ENCODE measurements around the gene COTL1.
A peak's percentile ranks its signal among the peaks of the same experiment; 100 is the strongest.

COTL1 gene

DNA sequence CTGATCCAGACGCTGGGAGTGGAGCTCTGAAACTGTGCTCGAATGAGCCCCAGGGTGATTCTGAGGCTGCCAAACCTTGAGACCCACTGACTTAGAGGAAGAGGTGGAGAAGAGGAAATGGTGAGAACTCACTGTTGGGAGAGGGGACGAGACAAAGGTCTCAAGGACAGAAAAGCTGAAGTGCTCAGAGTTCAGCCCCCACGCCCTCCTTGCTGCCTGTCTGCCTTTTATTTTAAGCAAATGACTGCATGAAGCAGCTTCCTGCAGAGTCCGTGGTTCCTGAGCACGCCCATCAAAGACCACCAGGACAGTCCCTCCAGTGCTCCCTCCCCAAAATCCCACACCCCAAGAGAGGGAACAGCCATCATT, 20.4 kb downstream of the COTL1 start:
- Histone ChIP-seq H3K4me1 (ENCODE audit: control insufficient read depth, insufficient read depth, low read depth, low read length) (peaks cover 41% of the 10 kb centered on the region), H3K4ac (ENCODE audit: low read depth in 1 of 2, low read length in 2 of 2) (no peak overlapping the region), H3K27ac (ENCODE audit: low read length, poor library complexity, severe bottlenecking) (no peak overlapping the region), H2BK12ac (ENCODE audit: low read length in 2 of 2) (peak overlapping the region; percentile 25 to 35), H3K79me1 (replicated peaks; ENCODE audit: low read length, poor library complexity, severe bottlenecking) (peaks cover 21% of the 10 kb centered on the region), H2BK15ac (ENCODE audit: low read depth, poor library complexity, severe bottlenecking) (no peak overlapping the region), H3K14ac (ENCODE audit: low read length in 2 of 2) (peak overlapping the region in 1 of 2 experiments; percentile 2), H2AK5ac (ENCODE audit: low read length, severe bottlenecking) (no peak overlapping the region), H4K8ac (ENCODE audit: low read length) (peak overlapping the region; percentile 66), H3K18ac (ENCODE audit: low read depth in 1 of 2, low read length in 2 of 2) (peak overlapping the region in 1 of 2 experiments; percentile 49), H3K9me3 (ENCODE audit: control insufficient read depth, low read length) (no peaks in the 10 kb centered on the region), H2AFZ (ENCODE audit: low read depth, low read length) (no peak overlapping the region), H3K4me3 (ENCODE audit: insufficient read depth in 1 of 2, low read depth in 1 of 2, low read length in 2 of 2) (no peak overlapping the region), H3K27me3 (ENCODE audit: control insufficient read depth in 1 of 2, insufficient read depth in 1 of 2, low read length in 2 of 2) (no peaks in the 10 kb centered on the region), H3K23ac (ENCODE audit: low read length in 2 of 2) (no peak overlapping the region), H4K91ac (ENCODE audit: low read length) (no peak overlapping the region), H3K9ac (ENCODE audit: low read length) (no peak overlapping the region), H2BK120ac (ENCODE audit: low read depth, low read length) (no peak overlapping the region), H3K36me3 (ENCODE audit: control insufficient read depth in 1 of 2, insufficient read depth in 2 of 2, low read depth in 1 of 2, low read length in 2 of 2) (peaks cover 35 to 38% of the 10 kb centered on the region in 2 experiments), H2BK5ac (ENCODE audit: low read depth, low read length, poor library complexity, severe bottlenecking) (no peak overlapping the region), H3K4me2 (ENCODE audit: low read length, poor library complexity, severe bottlenecking) (no peak overlapping the region)
- 59% methylated on average over 6 of the region's 6 CpGs for WGBS
- no peak for DNase-seq

- Histone ChIP-seq H3K9ac (ENCODE audit: low read length) (no peak overlapping the region), H3K27me3 (ENCODE audit: control insufficient read depth in 1 of 2, insufficient read depth in 1 of 2, low read length in 2 of 2) (no peaks in the 10 kb centered on the region), H3K79me1 (replicated peaks; ENCODE audit: low read length, poor library complexity, severe bottlenecking) (peaks cover 21% of the 10 kb centered on the region), H2BK12ac (ENCODE audit: low read length in 2 of 2) (peak overlapping the region; percentile 34 to 35), H2BK120ac (ENCODE audit: low read depth, low read length) (no peak overlapping the region), H3K4ac (ENCODE audit: low read depth in 1 of 2, low read length in 2 of 2) (no peak overlapping the region), H3K4me3 (ENCODE audit: insufficient read depth in 1 of 2, low read depth in 1 of 2, low read length in 2 of 2) (no peak overlapping the region), H3K27ac (ENCODE audit: low read length, poor library complexity, severe bottlenecking) (no peak overlapping the region), H3K4me2 (ENCODE audit: low read length, poor library complexity, severe bottlenecking) (no peak overlapping the region), H4K91ac (ENCODE audit: low read length) (peak overlapping the region; percentile 3), H4K8ac (ENCODE audit: low read length) (no peak overlapping the region), H2BK15ac (ENCODE audit: low read depth, poor library complexity, severe bottlenecking) (no peak overlapping the region), H2AFZ (ENCODE audit: low read depth, low read length) (no peak overlapping the region), H3K14ac (ENCODE audit: low read length in 2 of 2) (no peak overlapping the region), H3K36me3 (ENCODE audit: control insufficient read depth in 1 of 2, insufficient read depth in 2 of 2, low read depth in 1 of 2, low read length in 2 of 2) (peaks cover 39 to 40% of the 10 kb centered on the region in 2 experiments), H3K18ac (ENCODE audit: low read depth in 1 of 2, low read length in 2 of 2) (peak overlapping the region in 1 of 2 experiments; percentile 49), H3K4me1 (ENCODE audit: control insufficient read depth, insufficient read depth, low read depth, low read length) (peaks cover 41% of the 10 kb centered on the region), H2AK5ac (ENCODE audit: low read length, severe bottlenecking) (no peak overlapping the region), H3K23ac (ENCODE audit: low read length in 2 of 2) (peak overlapping the region in 1 of 2 experiments; percentile 34), H3K9me3 (ENCODE audit: control insufficient read depth, low read length) (no peaks in the 10 kb centered on the region), H2BK5ac (ENCODE audit: low read depth, low read length, poor library complexity, severe bottlenecking) (peak overlapping the region; percentile 14)
- DNase-seq = no peak
- WGBS = 96% methylated on average over 12 of the region's 14 CpGs
Measured at GRCh38 chr16:84596801-84597527, 20.9 kb downstream of the COTL1 start.

- H3K4me1 ChIP-seq (ENCODE audit: control insufficient read depth, insufficient read depth, low read depth, low read length) = peaks cover 34% of the 10 kb centered on the region
Measured at GRCh38 chr16:84596161-84596560, 21.7 kb downstream of the COTL1 start.

GRCh38 chr16:84595052-84595481, 22.8 kb downstream of the COTL1 start:
- Histone ChIP-seq H4K8ac (ENCODE audit: low read length) (no peak overlapping the region), H2BK5ac (ENCODE audit: low read depth, low read length, poor library complexity, severe bottlenecking) (no peak overlapping the region), H3K14ac (ENCODE audit: low read length in 2 of 2) (no peak overlapping the region), H3K27ac (ENCODE audit: low read length, poor library complexity, severe bottlenecking) (no peak overlapping the region), H3K9ac (ENCODE audit: low read length) (no peak overlapping the region), H3K4me1 (ENCODE audit: control insufficient read depth, insufficient read depth, low read depth, low read length) (peaks cover 28% of the 10 kb centered on the region), H2BK12ac (ENCODE audit: low read length in 2 of 2) (no peak overlapping the region), H3K4me2 (ENCODE audit: low read length, poor library complexity, severe bottlenecking) (no peak overlapping the region), H4K91ac (ENCODE audit: low read length) (no peak overlapping the region), H3K27me3 (ENCODE audit: control insufficient read depth in 1 of 2, insufficient read depth in 1 of 2, low read length in 2 of 2) (no peaks in the 10 kb centered on the region), H2BK15ac (ENCODE audit: low read depth, poor library complexity, severe bottlenecking) (no peak overlapping the region), H3K4ac (ENCODE audit: low read depth in 1 of 2, low read length in 2 of 2) (no peak overlapping the region), H3K9me3 (ENCODE audit: control insufficient read depth, low read length) (no peaks in the 10 kb centered on the region), H2AFZ (ENCODE audit: low read depth, low read length) (no peak overlapping the region), H3K23ac (ENCODE audit: low read length in 2 of 2) (no peak overlapping the region), H3K4me3 (ENCODE audit: insufficient read depth in 1 of 2, low read depth in 1 of 2, low read length in 2 of 2) (no peak overlapping the region), H2AK5ac (ENCODE audit: low read length, severe bottlenecking) (no peak overlapping the region), H2BK120ac (ENCODE audit: low read depth, low read length) (no peak overlapping the region), H3K18ac (ENCODE audit: low read depth in 1 of 2, low read length in 2 of 2) (no peak overlapping the region), H3K79me1 (replicated peaks; ENCODE audit: low read length, poor library complexity, severe bottlenecking) (peaks cover 27% of the 10 kb centered on the region), H3K36me3 (ENCODE audit: control insufficient read depth in 1 of 2, insufficient read depth in 2 of 2, low read depth in 1 of 2, low read length in 2 of 2) (peaks cover 42 to 43% of the 10 kb centered on the region in 2 experiments)
- WGBS = 94% methylated on average over 15 of the region's 15 CpGs
- DNase-seq = no peak

More at GRCh38 chr16:84596161-84596560, 21.7 kb downstream of the COTL1 start:
- H3K27me3 ChIP-seq (ENCODE audit: control insufficient read depth in 1 of 2, insufficient read depth in 1 of 2, low read length in 2 of 2) = no peaks in the 10 kb centered on the region
- H2BK12ac ChIP-seq (ENCODE audit: low read length in 2 of 2) = peak overlapping the region in 1 of 2 experiments; percentile 33
- no peak overlapping the region for H4K8ac ChIP-seq (ENCODE audit: low read length)
- no peak overlapping the region for H3K18ac ChIP-seq (ENCODE audit: low read depth in 1 of 2, low read length in 2 of 2)
- no peak overlapping the region for H2BK120ac ChIP-seq (ENCODE audit: low read depth, low read length)
- peaks cover 23% of the 10 kb centered on the region for H3K79me1 ChIP-seq (replicated peaks; ENCODE audit: low read length, poor library complexity, severe bottlenecking)
- DNase-seq = no peak
- H2AK5ac ChIP-seq (ENCODE audit: low read length, severe bottlenecking) = no peak overlapping the region
- no peak overlapping the region for H4K91ac ChIP-seq (ENCODE audit: low read length)
- H3K4me2 ChIP-seq (ENCODE audit: low read length, poor library complexity, severe bottlenecking) = no peak overlapping the region
- no peak overlapping the region for H3K9ac ChIP-seq (ENCODE audit: low read length)
- H3K4me3 ChIP-seq (ENCODE audit: insufficient read depth in 1 of 2, low read depth in 1 of 2, low read length in 2 of 2) = no peak overlapping the region
- no peak overlapping the region for H3K23ac ChIP-seq (ENCODE audit: low read length in 2 of 2)
- no peaks in the 10 kb centered on the region for H3K9me3 ChIP-seq (ENCODE audit: control insufficient read depth, low read length)
- peaks cover 39 to 43% of the 10 kb centered on the region in 2 experiments for H3K36me3 ChIP-seq (ENCODE audit: control insufficient read depth in 1 of 2, insufficient read depth in 2 of 2, low read depth in 1 of 2, low read length in 2 of 2)
- no peak overlapping the region for H2BK15ac ChIP-seq (ENCODE audit: low read depth, poor library complexity, severe bottlenecking)
- no peak overlapping the region for H3K27ac ChIP-seq (ENCODE audit: low read length, poor library complexity, severe bottlenecking)
- no peak overlapping the region for H2BK5ac ChIP-seq (ENCODE audit: low read depth, low read length, poor library complexity, severe bottlenecking)
- no peak overlapping the region for H3K4ac ChIP-seq (ENCODE audit: low read depth in 1 of 2, low read length in 2 of 2)
- H3K14ac ChIP-seq (ENCODE audit: low read length in 2 of 2) = no peak overlapping the region
- no peak overlapping the region for H2AFZ ChIP-seq (ENCODE audit: low read depth, low read length)

Data from mesenchymal stem cell (in vitro differentiated cells and primary cell).